ENCODE results near the gene SERPINC1. TPM values are rescaled to one million over a fixed set of nuclear protein-coding genes. Genes with fewer than 3 reads are reported as not detected.

SERPINC1 gene
- total and polyA plus RNA-seq, 2 of the 8 experiments (the other 6 are each of a cell fraction or from before 2014, with no cell fraction given), result 0.08 TPM; not detected in 1

GRCh38 chr1:173863224-173864161, 53.6 kb downstream of the SERPINC1 start:
- Histone ChIP-seq H3K14ac (ENCODE audit: insufficient read length) (no peak overlapping the region), H3K4me1 (replicated peaks in 1 of 4; ENCODE audit: control insufficient read depth in 3 of 4, insufficient read depth in 4 of 4, low read length in 3 of 4) (peaks cover 2 to 10% (median 4%) of the 10 kb centered on the region in 4 experiments; a peak in 4 of 7 replicates), H2BK12ac (ENCODE audit: low read depth, low read length) (no peak overlapping the region), H3K23ac (ENCODE audit: insufficient read length) (no peak overlapping the region), H2BK20ac (ENCODE audit: low read length) (no peak overlapping the region), H4K5ac (ENCODE audit: insufficient read length, low read depth, low read length) (no peak overlapping the region), H4K20me1 (replicated peaks in 1 of 2; ENCODE audit: control insufficient read depth in 1 of 2, insufficient read depth in 2 of 2, low read length in 2 of 2) (peaks cover 7 to 11% of the 10 kb centered on the region in 2 experiments), H3K27ac (ENCODE audit: low read depth, low read length) (no peak overlapping the region), H3K79me2 (ENCODE audit: control insufficient read depth in 1 of 2, insufficient read depth in 2 of 2, low read length in 2 of 2) (peaks cover 0 to 32% of the 10 kb centered on the region in 2 experiments; a peak in 3 of 4 replicates), H3K18ac (ENCODE audit: extremely low read depth, low read length) (no peak overlapping the region), H4K8ac (ENCODE audit: extremely low read depth, insufficient read depth, low read length) (no peak overlapping the region), H2BK120ac (replicated peaks; ENCODE audit: low read depth, low read length) (no peak overlapping the region), H3K4ac (replicated peaks; ENCODE audit: insufficient read length, low read depth, low read length) (no peak overlapping the region), H2AK5ac (ENCODE audit: low read depth, low read length) (no peak overlapping the region), H2AFZ (ENCODE audit: low read length) (no peak overlapping the region), H4K91ac (replicated peaks; ENCODE audit: insufficient read length, low read length) (no peak overlapping the region), H3K56ac (replicated peaks; ENCODE audit: insufficient read length, low read depth, low read length) (no peak overlapping the region), H2BK5ac (ENCODE audit: low read depth, low read length) (0 out of 2 replicates have a peak overlapping the region, but pooled peaks have one; percentile 15), H3K4me3 (ENCODE audit: extremely low read depth in 1 of 4, insufficient read depth in 2 of 4, low read depth in 3 of 4, low read length in 4 of 4) (peak overlapping the region in 1 of 4 experiments; percentile 90; a peak in 2 of 8 replicates), H2BK15ac (ENCODE audit: low read length) (no peak overlapping the region), H3K23me2 (ENCODE audit: low read depth, low read length) (peaks cover 3% of the 10 kb centered on the region), H3K9ac (replicated peaks in 1 of 4; ENCODE audit: extremely low read depth in 1 of 4, low read depth in 3 of 4, low read length in 3 of 4) (no peak overlapping the region), H3K36me3 (ENCODE audit: control insufficient read depth in 2 of 4, insufficient read depth in 4 of 4, low read length in 3 of 4) (peaks cover 25 to 53% (median 44%) of the 10 kb centered on the region in 4 experiments), H3K4me2 (ENCODE audit: insufficient read depth in 1 of 2, low read depth in 2 of 2, low read length in 2 of 2) (peak overlapping the region; percentile 3 to 68; a peak in 2 of 4 replicates), H3K27me3 (replicated peaks in 1 of 4; ENCODE audit: control insufficient read depth in 3 of 4, extremely low read depth in 1 of 4, insufficient read depth in 3 of 4, low read length in 3 of 4) (no peaks in the 10 kb centered on the region), H3K9me3 (ENCODE audit: insufficient read depth in 2 of 2, low read depth in 1 of 2, low read length in 1 of 2) (no peaks in the 10 kb centered on the region), H3K79me1 (ENCODE audit: low read depth, low read length) (no peaks in the 10 kb centered on the region)
- no peak for DNase-seq (ENCODE audit: low read depth in 1 of 2, low spot score in 2 of 2)
- ChIA-PET POLR2A (ENCODE audit: partially characterized antibody) (interaction anchor here (0.5 to 13.3 kb wide), 25 partner anchors 13 to 434 kb away, joined by 3 to 475 read pairs (median 6); partner anchors contain the start of genes CENPL, DARS2, RC3H1 and SERPINC1), CTCF (ENCODE audit: partially characterized antibody) (interaction anchor here (0.5 to 1.8 kb wide), 5 partner anchors 10 to 434 kb away, joined by 3 to 4 read pairs (median 3); no protein-coding TSS in a partner anchor)
- no peak for FAIRE-seq
- no peak for TF ChIP-seq POU5F1 (IDR thresholded peaks at IDR 0.05; ENCODE audit: low read depth, low read length)
- peak; percentile 90 for TF ChIP-seq POLR2AphosphoS5 (IDR thresholded peaks at IDR 0.05; ENCODE audit: low read depth, low read length)

All from H1 (cell line).